ENCODE results near the gene UBE3D. TPM values are rescaled to one million over a fixed set of nuclear protein-coding genes. Genes with fewer than 3 reads are reported as not detected.

The UBE3D gene
- total and polyA plus RNA-seq, 2 of the 8 experiments (the other 6 are each of a cell fraction or from before 2014, with no cell fraction given) = 5.7 to 16.3 TPM

DNA sequence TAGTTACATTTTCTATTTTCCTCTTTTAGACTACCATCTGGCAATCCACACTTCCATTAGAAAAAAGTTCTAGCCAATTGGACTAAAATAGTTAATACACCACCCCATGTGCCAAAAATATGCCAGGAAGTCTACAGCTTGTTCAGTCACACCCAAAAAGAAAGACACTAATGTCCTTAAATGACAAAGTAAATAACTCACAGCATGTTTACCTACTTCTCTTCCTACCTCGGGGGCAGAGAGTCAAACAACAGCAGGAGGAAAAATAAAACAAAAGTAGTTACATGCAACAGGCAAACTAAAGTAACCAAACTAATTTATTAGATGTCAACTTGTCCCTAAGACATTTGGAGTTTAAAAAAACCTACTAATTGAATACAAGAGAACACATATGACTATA is 57.0 kb downstream of the UBE3D start:
- Histone ChIP-seq H3K79me2 (ENCODE audit: control insufficient read depth in 1 of 2, insufficient read depth in 2 of 2, low read length in 2 of 2) (no peaks in the 10 kb centered on the region), H3K4me2 (ENCODE audit: insufficient read depth in 1 of 2, low read depth in 2 of 2, low read length in 2 of 2) (no peak overlapping the region), H2AFZ (ENCODE audit: low read length) (no peak overlapping the region), H3K36me3 (ENCODE audit: control insufficient read depth in 2 of 4, insufficient read depth in 4 of 4, low read length in 3 of 4) (peaks cover 0 to 3% (median 1%) of the 10 kb centered on the region in 4 experiments; a peak in 1 of 8 replicates), H4K8ac (ENCODE audit: extremely low read depth, insufficient read depth, low read length) (no peak overlapping the region), H4K5ac (ENCODE audit: insufficient read length, low read depth, low read length) (no peak overlapping the region), H2BK5ac (ENCODE audit: low read depth, low read length) (no peak overlapping the region), H2BK20ac (ENCODE audit: low read length) (no peak overlapping the region), H3K4ac (replicated peaks; ENCODE audit: insufficient read length, low read depth, low read length) (no peak overlapping the region), H2BK12ac (ENCODE audit: low read depth, low read length) (no peak overlapping the region), H3K9me3 (ENCODE audit: insufficient read depth in 2 of 2, low read depth in 1 of 2, low read length in 1 of 2) (no peaks in the 10 kb centered on the region), H4K20me1 (replicated peaks in 1 of 2; ENCODE audit: control insufficient read depth in 1 of 2, insufficient read depth in 2 of 2, low read length in 2 of 2) (peaks cover 0 to 3% of the 10 kb centered on the region in 2 experiments), H2AK5ac (ENCODE audit: low read depth, low read length) (no peak overlapping the region), H3K4me1 (replicated peaks in 1 of 4; ENCODE audit: control insufficient read depth in 3 of 4, insufficient read depth in 4 of 4, low read length in 3 of 4) (no peaks in the 10 kb centered on the region), H4K91ac (replicated peaks; ENCODE audit: insufficient read length, low read length) (no peak overlapping the region), H3K56ac (replicated peaks; ENCODE audit: insufficient read length, low read depth, low read length) (no peak overlapping the region), H3K18ac (ENCODE audit: extremely low read depth, low read length) (no peak overlapping the region), H3K14ac (ENCODE audit: insufficient read length) (no peak overlapping the region), H3K27me3 (replicated peaks in 1 of 4; ENCODE audit: control insufficient read depth in 3 of 4, extremely low read depth in 1 of 4, insufficient read depth in 3 of 4, low read length in 3 of 4) (no peaks in the 10 kb centered on the region), H3K23ac (ENCODE audit: insufficient read length) (no peak overlapping the region), H2BK15ac (ENCODE audit: low read length) (no peak overlapping the region), H3K27ac (ENCODE audit: low read depth, low read length) (no peak overlapping the region), H3K4me3 (ENCODE audit: extremely low read depth in 1 of 4, insufficient read depth in 2 of 4, low read depth in 3 of 4, low read length in 4 of 4) (no peak overlapping the region), H2BK120ac (replicated peaks; ENCODE audit: low read depth, low read length) (no peak overlapping the region), H3K23me2 (ENCODE audit: low read depth, low read length) (no peaks in the 10 kb centered on the region), H3K79me1 (ENCODE audit: low read depth, low read length) (no peaks in the 10 kb centered on the region), H3K9ac (replicated peaks in 1 of 4; ENCODE audit: extremely low read depth in 1 of 4, low read depth in 3 of 4, low read length in 3 of 4) (no peak overlapping the region)
- no peak for DNase-seq (ENCODE audit: low read depth in 1 of 2, low spot score in 2 of 2)
- FAIRE-seq = no peak
- ChIA-PET CTCF (ENCODE audit: partially characterized antibody) (interaction anchor here (1.2 kb wide), 1 partner anchor 31 kb away, joined by 3 read pairs; no protein-coding TSS in a partner anchor), POLR2A (ENCODE audit: partially characterized antibody) (no interaction called here)
- 95% methylated on average over 1 of the region's 1 CpG; no CpG with 5 or more reads in 1 of the 2 experiments for WGBS, 2 experiments (ENCODE audit: extremely low coverage in 1 of 2, insufficient coverage in 1 of 2, insufficient read length in 1 of 2, insufficient replicate concordance in 2 of 2, low coverage in 1 of 2, low lambda C conversion rate in 2 of 2, missing lambda C conversion rate in 1 of 2)
- TF ChIP-seq RBBP5 (IDR thresholded peaks at IDR 0.05; ENCODE audit: borderline replicate concordance, low read depth, low read length) (no peak), SUZ12 (IDR thresholded peaks at IDR 0.05; ENCODE audit: low read length) (no peak), FOSL1 (IDR thresholded peaks at IDR 0.05; ENCODE audit: insufficient read depth, low read depth, low read length) (no peak), TEAD4 (IDR thresholded peaks at IDR 0.05; ENCODE audit: low read depth, low read length) (no peak), CTBP2 (IDR thresholded peaks at IDR 0.05; ENCODE audit: borderline replicate concordance, insufficient read depth, insufficient read length, low read length) (no peak), CEBPB (IDR thresholded peaks at IDR 0.05; ENCODE audit: low read depth, low read length) (no peak), KDM4A (IDR thresholded peaks at IDR 0.05; ENCODE audit: low read depth, low read length, severe bottlenecking) (no peak), SP2 (IDR thresholded peaks at IDR 0.05; ENCODE audit: low read length) (no peak), RNF2 (IDR thresholded peaks at IDR 0.05; ENCODE audit: borderline replicate concordance, low read depth, low read length, missing control alignments, poor library complexity, severe bottlenecking) (no peak), TAF1 (IDR thresholded peaks at IDR 0.05; ENCODE audit: low read depth, low read length) (no peak)
- TF ChIP-seq, protein P1, sequence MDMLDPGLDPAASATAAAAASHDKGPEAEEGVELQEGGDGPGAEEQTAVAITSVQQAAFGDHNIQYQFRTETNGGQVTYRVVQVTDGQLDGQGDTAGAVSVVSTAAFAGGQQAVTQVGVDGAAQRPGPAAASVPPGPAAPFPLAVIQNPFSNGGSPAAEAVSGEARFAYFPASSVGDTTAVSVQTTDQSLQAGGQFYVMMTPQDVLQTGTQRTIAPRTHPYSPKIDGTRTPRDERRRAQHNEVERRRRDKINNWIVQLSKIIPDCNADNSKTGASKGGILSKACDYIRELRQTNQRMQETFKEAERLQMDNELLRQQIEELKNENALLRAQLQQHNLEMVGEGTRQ (IDR thresholded peaks at IDR 0.05; ENCODE audit: low read length) = no peak
- TF ChIP-seq, protein P2, sequence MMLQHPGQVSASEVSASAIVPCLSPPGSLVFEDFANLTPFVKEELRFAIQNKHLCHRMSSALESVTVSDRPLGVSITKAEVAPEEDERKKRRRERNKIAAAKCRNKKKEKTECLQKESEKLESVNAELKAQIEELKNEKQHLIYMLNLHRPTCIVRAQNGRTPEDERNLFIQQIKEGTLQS (IDR thresholded peaks at IDR 0.05; ENCODE audit: insufficient read depth, low read depth, low read length) = no peak

Data from H1 (cell line).